Ishikawa (cell line): ENCODE results near the gene WDR86.

Experiments used
- CEBPB ChIP-seq: IDR thresholded peaks from 2 replicates; pipeline ENCODE4 v1.6.1; 2012
- CREB1 ChIP-seq: IDR thresholded peaks from 2 replicates; pipeline ENCODE4 v1.6.1; 2012; ENCODE audit warnings: low read depth
- EGR1 ChIP-seq: IDR thresholded peaks from 2 replicates; pipeline ENCODE4 v1.6.1; 2012
- EP300 ChIP-seq: IDR thresholded peaks from 2 replicates; pipeline ENCODE4 v1.6.1; 2012; ENCODE audit warnings: borderline replicate concordance
- FOXM1 ChIP-seq: IDR thresholded peaks from 2 replicates; pipeline ENCODE4 v1.6.1; 2012; ENCODE audit warnings: low read depth, borderline replicate concordance
- MAX ChIP-seq: IDR thresholded peaks from 2 replicates; pipeline ENCODE4 v1.6.1; 2012
- NFIC ChIP-seq: IDR thresholded peaks from 2 replicates; pipeline ENCODE4 v1.6.1; 2012
- RAD21 ChIP-seq: IDR thresholded peaks from 2 replicates; pipeline ENCODE4 v1.6.1; 2012; ENCODE audit warnings: low read depth
- REST ChIP-seq: IDR thresholded peaks from 2 replicates; pipeline ENCODE4 v1.6.1; 2012; ENCODE audit warnings: low read depth, mild to moderate bottlenecking
- TAF1 ChIP-seq: IDR thresholded peaks from 2 replicates; pipeline ENCODE4 v1.6.1; 2012; ENCODE audit warnings: low read depth, mild to moderate bottlenecking
- TCF12 ChIP-seq: IDR thresholded peaks from 2 replicates; pipeline ENCODE4 v1.6.1; 2012; ENCODE audit warnings: low read depth
- TEAD4 ChIP-seq: IDR thresholded peaks from 2 replicates; pipeline ENCODE4 v1.6.1; 2012
- YY1 ChIP-seq: IDR thresholded peaks from 2 replicates; pipeline ENCODE4 v1.6.1; 2012; ENCODE audit warnings: low read depth
- ZBTB7A ChIP-seq: IDR thresholded peaks from 2 replicates; pipeline ENCODE4 v1.6.1; 2012; ENCODE audit warnings: low read depth
- TF ChIP-seq, protein P1 (sequence below): IDR thresholded peaks from 2 replicates; pipeline ENCODE4 v1.6.1; 2012

The WDR86 gene

DNA sequence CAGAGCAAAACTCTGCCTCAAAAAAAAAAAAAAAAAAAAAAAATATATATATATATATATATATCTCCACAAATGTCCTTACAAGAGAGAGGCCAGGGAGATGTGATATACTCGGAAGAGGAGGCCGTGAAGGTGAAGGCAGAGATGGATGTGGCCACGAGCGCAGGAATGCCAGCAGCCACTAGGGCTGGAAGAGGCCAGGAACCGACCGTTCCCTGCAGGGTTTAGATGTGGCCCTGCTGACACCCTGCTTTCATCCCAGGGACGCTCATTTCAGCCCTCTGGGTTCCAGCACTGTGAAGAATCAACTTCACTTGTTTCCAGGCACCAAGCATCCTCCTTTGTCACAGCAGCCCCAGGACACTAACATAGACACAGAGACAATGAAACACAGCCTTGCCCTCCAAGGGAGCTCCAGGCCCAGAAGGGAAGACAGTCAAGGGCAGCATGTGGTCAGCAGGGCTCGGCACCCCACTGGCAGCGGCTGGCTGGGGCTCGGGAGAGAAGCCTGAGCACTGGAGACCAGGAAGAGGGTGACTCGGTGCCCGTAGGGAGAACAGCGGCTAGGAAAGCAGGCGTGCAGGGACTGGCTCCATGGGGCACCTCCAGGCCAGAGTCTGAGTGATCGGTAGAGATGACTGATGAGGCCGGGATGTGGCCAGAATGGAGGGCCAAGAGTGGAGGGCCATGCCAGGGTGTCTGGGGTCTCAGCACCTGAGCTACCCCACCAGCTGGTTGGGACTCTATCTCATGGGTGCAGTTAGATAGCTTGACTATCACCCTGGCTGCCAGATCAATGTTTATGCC lies 7.6 kb downstream of the WDR86 start:
- no peak for TF ChIP-seq REST
- no peak for TF ChIP-seq ZBTB7A
- TF ChIP-seq EP300: no peak
- TF ChIP-seq, protein P1, sequence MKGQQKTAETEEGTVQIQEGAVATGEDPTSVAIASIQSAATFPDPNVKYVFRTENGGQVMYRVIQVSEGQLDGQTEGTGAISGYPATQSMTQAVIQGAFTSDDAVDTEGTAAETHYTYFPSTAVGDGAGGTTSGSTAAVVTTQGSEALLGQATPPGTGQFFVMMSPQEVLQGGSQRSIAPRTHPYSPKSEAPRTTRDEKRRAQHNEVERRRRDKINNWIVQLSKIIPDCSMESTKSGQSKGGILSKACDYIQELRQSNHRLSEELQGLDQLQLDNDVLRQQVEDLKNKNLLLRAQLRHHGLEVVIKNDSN: no peak
- no peak for TF ChIP-seq CEBPB
- no peak for TF ChIP-seq TEAD4
- no peak for TF ChIP-seq FOXM1
- TF ChIP-seq YY1: no peak
- TF ChIP-seq CREB1: no peak
- TF ChIP-seq RAD21: no peak
- TF ChIP-seq EGR1: no peak
- no peak for TF ChIP-seq MAX
- no peak for TF ChIP-seq TAF1
- TF ChIP-seq TCF12: no peak
- TF ChIP-seq NFIC: no peak

DNA sequence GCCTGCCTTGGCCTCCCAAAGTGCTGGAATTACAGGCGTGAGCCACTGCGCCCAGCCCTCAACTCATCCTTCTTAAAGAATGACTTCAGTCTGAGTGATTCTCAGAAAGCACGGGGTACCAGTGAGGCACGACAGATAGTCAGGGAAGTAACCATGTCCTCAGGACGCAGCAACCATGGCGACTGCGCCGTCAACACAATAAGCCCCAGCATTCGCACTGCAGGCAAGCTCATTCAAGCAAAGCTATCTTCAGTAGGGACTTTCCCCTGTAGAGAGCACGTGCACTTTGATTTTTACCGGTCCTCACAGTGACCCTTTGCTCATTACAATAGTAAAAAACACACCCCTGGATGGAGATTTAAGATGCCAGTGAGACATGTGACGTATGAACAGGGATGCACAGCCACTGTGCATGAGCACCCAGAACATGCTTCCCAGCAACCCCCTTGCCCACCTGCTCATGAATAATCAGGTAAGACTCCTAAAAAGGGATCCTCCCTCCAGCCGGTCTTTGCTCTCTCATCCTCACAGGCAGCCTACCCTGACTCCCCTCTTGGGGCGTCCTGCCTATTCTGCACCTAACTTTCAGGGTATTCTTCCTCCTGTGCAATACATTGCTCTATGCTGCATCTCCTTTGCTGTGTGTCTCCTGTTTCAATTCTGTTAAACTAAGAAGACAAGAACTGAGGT lies 9.1 kb downstream of the WDR86 start:
- TF ChIP-seq REST: no peak
- TF ChIP-seq TAF1: no peak
- TF ChIP-seq TEAD4: no peak
- TF ChIP-seq, protein P1: no peak
- TF ChIP-seq EP300: no peak
- TF ChIP-seq CREB1: no peak
- TF ChIP-seq NFIC: no peak
- TF ChIP-seq MAX: no peak
- TF ChIP-seq CEBPB: no peak
- TF ChIP-seq FOXM1: no peak
- TF ChIP-seq YY1: no peak
- no peak for TF ChIP-seq RAD21
- TF ChIP-seq TCF12: no peak
- no peak for TF ChIP-seq ZBTB7A
- TF ChIP-seq EGR1: no peak

DNA sequence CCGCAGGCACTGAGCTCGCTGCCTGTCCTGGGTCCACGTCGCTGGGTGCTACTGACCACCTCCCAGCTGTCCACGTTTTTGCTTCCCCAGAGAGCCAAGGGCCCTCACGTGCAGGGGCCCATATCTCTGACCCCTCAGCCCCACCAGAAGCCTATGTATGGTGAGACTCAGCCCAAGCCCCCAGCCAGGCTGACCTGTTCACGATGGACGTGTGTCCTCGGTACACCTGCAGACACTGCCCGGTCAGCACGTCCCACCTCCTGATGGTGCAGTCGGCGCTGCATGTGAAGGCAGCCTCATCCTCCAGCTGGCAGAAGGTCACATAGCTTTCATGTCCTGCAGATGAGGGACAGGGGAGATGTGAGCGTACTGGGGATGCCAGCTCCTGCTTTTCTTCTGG lies 9.9 kb downstream of the WDR86 start:
- TF ChIP-seq TAF1 (no peak), MAX (no peak), EGR1 (no peak), YY1 (no peak), CREB1 (no peak), RAD21 (no peak)

- TF ChIP-seq ZBTB7A: no peak
- no peak for TF ChIP-seq NFIC
- TF ChIP-seq EGR1: no peak
- TF ChIP-seq REST: no peak
- no peak for TF ChIP-seq TEAD4
- no peak for TF ChIP-seq TCF12
- no peak for TF ChIP-seq TAF1
- TF ChIP-seq RAD21: no peak
- TF ChIP-seq CEBPB: no peak
- no peak for TF ChIP-seq YY1
- TF ChIP-seq, protein P1: no peak
- no peak for TF ChIP-seq FOXM1
- TF ChIP-seq EP300: no peak
- no peak for TF ChIP-seq MAX
- TF ChIP-seq CREB1: no peak
Measured at GRCh38 chr7:151399305-151399601, 10.6 kb downstream of the WDR86 start.
